SU-DHL-6 (cell line): ENCODE measurements around the gene PEX6.

Experiments
- EZH2phosphoT487 ChIP-seq: fragments of 200-600 bp; sonication (generic), shearing (Covaris generic); conservative IDR thresholded peaks from 2 replicates; pipeline ENCODE4 v1.6.1; 2018; ENCODE audit warnings: mild to moderate bottlenecking, antibody characterized with exemption, low read length, moderate library complexity, mixed read lengths
- TF ChIP-seq, protein P1 (sequence below): fragments of 200-600 bp; sonication (generic); IDR thresholded peaks from one replicate; pipeline ENCODE4 v1.5.1; 2017; ENCODE audit warnings: antibody characterized with exemption, mild to moderate bottlenecking, low read length, moderate library complexity; ENCODE audit not compliant: insufficient read depth, poor library complexity, severe bottlenecking

GRCh38 chr6:42928986-42929820, 49.8 kb downstream of the PEX6 start, which contains the start of gene CNPY3:
- TF ChIP-seq, protein P1, sequence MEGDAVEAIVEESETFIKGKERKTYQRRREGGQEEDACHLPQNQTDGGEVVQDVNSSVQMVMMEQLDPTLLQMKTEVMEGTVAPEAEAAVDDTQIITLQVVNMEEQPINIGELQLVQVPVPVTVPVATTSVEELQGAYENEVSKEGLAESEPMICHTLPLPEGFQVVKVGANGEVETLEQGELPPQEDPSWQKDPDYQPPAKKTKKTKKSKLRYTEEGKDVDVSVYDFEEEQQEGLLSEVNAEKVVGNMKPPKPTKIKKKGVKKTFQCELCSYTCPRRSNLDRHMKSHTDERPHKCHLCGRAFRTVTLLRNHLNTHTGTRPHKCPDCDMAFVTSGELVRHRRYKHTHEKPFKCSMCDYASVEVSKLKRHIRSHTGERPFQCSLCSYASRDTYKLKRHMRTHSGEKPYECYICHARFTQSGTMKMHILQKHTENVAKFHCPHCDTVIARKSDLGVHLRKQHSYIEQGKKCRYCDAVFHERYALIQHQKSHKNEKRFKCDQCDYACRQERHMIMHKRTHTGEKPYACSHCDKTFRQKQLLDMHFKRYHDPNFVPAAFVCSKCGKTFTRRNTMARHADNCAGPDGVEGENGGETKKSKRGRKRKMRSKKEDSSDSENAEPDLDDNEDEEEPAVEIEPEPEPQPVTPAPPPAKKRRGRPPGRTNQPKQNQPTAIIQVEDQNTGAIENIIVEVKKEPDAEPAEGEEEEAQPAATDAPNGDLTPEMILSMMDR, result no peak
- TF ChIP-seq EZH2phosphoT487, result no peak
